Measurements from ENCODE around the gene SLC37A1. TPM values are rescaled to one million over a fixed set of nuclear protein-coding genes. Genes with fewer than 3 reads are reported as not detected.

Gene SLC37A1
- total and polyA plus RNA-seq, 7 donors, result 2.3 to 98.5 (median 7.8) TPM

- intact Hi-C loops (cut with DNase I), result no loop called here
- Histone ChIP-seq H3K4me1 (peaks cover 0 to 5% (median 2%) of the 10 kb centered on the region in 4 donors), H3K4me3 (no peak overlapping the region), H3K9me3 (no peaks in the 10 kb centered on the region), H3K36me3 (no peaks in the 10 kb centered on the region), H3K27ac (peak overlapping the region in 2 of 4 donors; percentile 31 to 35), H3K27me3 (peaks cover 0 to 39% (median 20%) of the 10 kb centered on the region in 3 donors)
- WGBS, 2 donors, result 85 to 90% methylated on average over 9 of the region's 9 CpGs
- no peak for DNase-seq
- TF ChIP-seq EP300 (IDR thresholded peaks at IDR 0.05), result no peak
- TF ChIP-seq POLR2A (IDR thresholded peaks at IDR 0.05), result no peak
- TF ChIP-seq CTCF (IDR thresholded peaks at IDR 0.05), result no peak
- TF ChIP-seq POLR2AphosphoS5 (IDR thresholded peaks at IDR 0.05), result no peak
These were observed 108.1 kb downstream of the SLC37A1 start for GRCh38 chr21:42621819-42622177.

GRCh38 chr21:42622284-42622683 is 108.6 kb downstream of the SLC37A1 start:
- no peaks in the 10 kb centered on the region for H3K9me3 ChIP-seq
- peak overlapping the region in 1 of 4 donors; percentile 35 for H3K27ac ChIP-seq
- no peaks in the 10 kb centered on the region for H3K36me3 ChIP-seq
- TF ChIP-seq POLR2AphosphoS5 (IDR thresholded peaks at IDR 0.05), result peak in 2 of 4 donors; percentile 18 to 28
- TF ChIP-seq EP300 (IDR thresholded peaks at IDR 0.05), result no peak
- peaks cover 0 to under 1% (median 0%) of the 10 kb centered on the region in 4 donors for H3K4me1 ChIP-seq
- DNase-seq, result no peak
- peaks cover 0 to 34% (median 15%) of the 10 kb centered on the region in 3 donors for H3K27me3 ChIP-seq
- intact Hi-C loops (cut with DNase I), result no loop called here
- no peak overlapping the region for H3K4me3 ChIP-seq
- 95% methylated on average over 7 of the region's 7 CpGs for WGBS, 2 donors

- Histone ChIP-seq H3K4me1 (no peaks in the 10 kb centered on the region), H3K36me3 (no peaks in the 10 kb centered on the region), H3K27ac (no peak overlapping the region), H3K4me3 (no peak overlapping the region), H3K27me3 (peaks cover 0 to 20% (median 1%) of the 10 kb centered on the region in 3 donors), H3K9me3 (no peaks in the 10 kb centered on the region)
- no peak for TF ChIP-seq POLR2A (IDR thresholded peaks at IDR 0.05)
- no peak for TF ChIP-seq POLR2AphosphoS5 (IDR thresholded peaks at IDR 0.05)
- no peak for TF ChIP-seq CTCF (IDR thresholded peaks at IDR 0.05)
- TF ChIP-seq EP300 (IDR thresholded peaks at IDR 0.05), result no peak
- intact Hi-C loops (cut with DNase I), result no loop called here
- WGBS, 2 donors, result 80 to 89% methylated on average over 7 of the region's 7 CpGs
- peak; percentile 40 for DNase-seq
These were observed 110.0 kb downstream of the SLC37A1 start for GRCh38 chr21:42623694-42624093.

GRCh38 chr21:42624095-42624790 is 110.6 kb downstream of the SLC37A1 start:
- H3K27me3 ChIP-seq, result peaks cover 0 to 14% (median 0%) of the 10 kb centered on the region in 3 donors
- no peak overlapping the region for H3K4me3 ChIP-seq
- H3K27ac ChIP-seq, result no peak overlapping the region
- peak; percentile 17 for DNase-seq
- H3K36me3 ChIP-seq, result no peaks in the 10 kb centered on the region
- no peaks in the 10 kb centered on the region for H3K9me3 ChIP-seq
- 15 to 39% methylated on average over 13 of the region's 13 CpGs for WGBS, 2 donors
- intact Hi-C loops (cut with DNase I), result no loop called here
- TF ChIP-seq POLR2A (IDR thresholded peaks at IDR 0.05) (no peak), EP300 (IDR thresholded peaks at IDR 0.05) (no peak), CTCF (IDR thresholded peaks at IDR 0.05) (no peak), POLR2AphosphoS5 (IDR thresholded peaks at IDR 0.05) (no peak)
- no peaks in the 10 kb centered on the region for H3K4me1 ChIP-seq

GRCh38 chr21:42624936-42625335 is 111.3 kb downstream of the SLC37A1 start:
- H3K4me1 ChIP-seq, result no peaks in the 10 kb centered on the region
- 81% methylated on average over 6 of the region's 6 CpGs for WGBS, 2 donors

More at GRCh38 chr21:42624936-42625335, 111.3 kb downstream of the SLC37A1 start:
- H3K27me3 ChIP-seq, result peaks cover 0 to 7% (median 0%) of the 10 kb centered on the region in 3 donors
- peak; percentile 4 for DNase-seq
- no peak overlapping the region for H3K4me3 ChIP-seq
- no peak overlapping the region for H3K27ac ChIP-seq
- no peaks in the 10 kb centered on the region for H3K9me3 ChIP-seq
- TF ChIP-seq POLR2AphosphoS5 (IDR thresholded peaks at IDR 0.05) (no peak), CTCF (IDR thresholded peaks at IDR 0.05) (no peak), POLR2A (IDR thresholded peaks at IDR 0.05) (no peak), EP300 (IDR thresholded peaks at IDR 0.05) (no peak)
- no peaks in the 10 kb centered on the region for H3K36me3 ChIP-seq
- intact Hi-C loops (cut with DNase I), result no loop called here

Measured in sigmoid colon (tissue), 7 donors.